OCI-LY1 (cell line): ENCODE results near the gene NCDN.
"Not testable (repeated sequence)": the region's sequence is repeated elsewhere in the genome, so short reads cannot be mapped to it uniquely, and the experiment has no call there.

Experiments
- H2AFZ ChIP-seq: fragments of 200-600 bp; sonication (generic), shearing (Covaris generic); 2 replicates; pipeline ENCODE4 v1.6.0; 2014; ENCODE audit warnings: antibody characterized with exemption, mild to moderate bottlenecking, low read length
- H3F3A ChIP-seq: fragments of 200-600 bp; sonication (generic), shearing (Covaris generic); 2 replicates; pipeline ENCODE4 v1.6.0; 2014; ENCODE audit warnings: mild to moderate bottlenecking, antibody characterized with exemption, low read length, moderate library complexity; ENCODE audit not compliant: insufficient read depth
- H3K27ac ChIP-seq: fragments of 200-600 bp; sonication (generic); 2 replicates; pipeline ENCODE4 v1.5.1; 2014; ENCODE audit warnings: low read length, mixed run types, mild to moderate bottlenecking, low read depth; ENCODE audit not compliant: poor library complexity, severe bottlenecking
- H3K27me3 ChIP-seq: fragments of 200-600 bp; sonication (generic); 2 replicates; pipeline ENCODE4 v1.6.0; 2014; ENCODE audit warnings: antibody characterized with exemption, mild to moderate bottlenecking, low read length, moderate library complexity; ENCODE audit not compliant: insufficient read depth
- H3K36me3 ChIP-seq: fragments of 200-600 bp; sonication (generic); 2 replicates; pipeline ENCODE4 v1.6.1; 2014; ENCODE audit warnings: mild to moderate bottlenecking, antibody characterized with exemption, low read length, moderate library complexity, mixed read lengths; ENCODE audit not compliant: insufficient read depth
- H3K4me1 ChIP-seq: fragments of 200-600 bp; sonication (generic); 2 replicates; pipeline ENCODE4 v1.5.1; 2014; ENCODE audit warnings: mild to moderate bottlenecking, low read length, moderate library complexity; ENCODE audit not compliant: insufficient read depth, severe bottlenecking
- H3K4me2 ChIP-seq: fragments of 200-600 bp; sonication (generic), shearing (Covaris generic); 2 replicates; pipeline ENCODE4 v1.6.1; 2014; ENCODE audit warnings: low read length
- H3K4me3 ChIP-seq: fragments of 200-600 bp; sonication (generic); 2 replicates; pipeline ENCODE4 v1.5.1; 2014; ENCODE audit warnings: low read length, low read depth, mild to moderate bottlenecking, mixed read lengths; ENCODE audit not compliant: poor library complexity, severe bottlenecking
- H3K79me2 ChIP-seq: fragments of 200-600 bp; shearing (Covaris generic); 2 replicates; pipeline ENCODE4 v1.6.1; 2016; ENCODE audit warnings: mixed run types, low read length, mixed read lengths; ENCODE audit not compliant: insufficient read depth
- H3K9ac ChIP-seq: fragments of 200-600 bp; sonication (generic), shearing (Covaris generic); 2 replicates; pipeline ENCODE4 v1.6.1; 2014; ENCODE audit warnings: mild to moderate bottlenecking, low read length, mixed read lengths
- H3K9me2 ChIP-seq: fragments of 200-600 bp; sonication (generic), shearing (Covaris generic); 2 replicates; pipeline ENCODE4 v1.6.1; 2014; ENCODE audit warnings: low read depth, mild to moderate bottlenecking, low read length, mixed read lengths
- H3K9me3 ChIP-seq: fragments of 200-600 bp; shearing (Covaris generic); 2 replicates; pipeline ENCODE4 v1.6.1; 2014; ENCODE audit warnings: low read length, mixed read lengths
- H4K20me1 ChIP-seq: fragments of 200-600 bp; sonication (generic), shearing (Covaris generic); 2 replicates; pipeline ENCODE4 v1.6.0; 2016; ENCODE audit warnings: mild to moderate bottlenecking, low read length; ENCODE audit not compliant: insufficient read depth
- CTCF ChIP-seq: fragments of 200-600 bp; sonication (generic), shearing (Covaris generic); IDR thresholded peaks from 2 replicates; pipeline ENCODE4 v1.5.1; 2017; ENCODE audit warnings: mild to moderate bottlenecking, antibody characterized with exemption, low read length, moderate library complexity, mixed read lengths
- EZH2 ChIP-seq: fragments of 200-600 bp; sonication (generic), shearing (Covaris generic); IDR thresholded peaks from 2 replicates; pipeline ENCODE4 v1.8.0; 2017; ENCODE audit warnings: borderline replicate concordance, mixed run types, mild to moderate bottlenecking, antibody characterized with exemption, low read length, moderate library complexity, mixed read lengths

The NCDN gene

GRCh38 chr1:35585281-35585680, 27.7 kb downstream of the NCDN start:
- Histone ChIP-seq H3K4me2 (no peak overlapping the region), H3K36me3 (no peaks in the 10 kb centered on the region), H3K9me3 (no peaks in the 10 kb centered on the region), H3K4me3 (no peak overlapping the region), H4K20me1 (no peaks in the 10 kb centered on the region), H2AFZ (no peak overlapping the region), H3K9me2 (no peaks in the 10 kb centered on the region), H3K9ac (no peak overlapping the region), H3K27ac (no peak overlapping the region), H3F3A (no peaks in the 10 kb centered on the region), H3K4me1 (peaks cover 11% of the 10 kb centered on the region), H3K27me3 (no peaks in the 10 kb centered on the region), H3K79me2 (no peaks in the 10 kb centered on the region)
- TF ChIP-seq EZH2 (no peak), CTCF (no peak)

- not testable (repeated sequence) for H3K27ac ChIP-seq, H3K9ac ChIP-seq, H3K9me2 ChIP-seq, H3K4me3 ChIP-seq, H3K4me1 ChIP-seq, H3K79me2 ChIP-seq, H3K4me2 ChIP-seq, H3K36me3 ChIP-seq, H2AFZ ChIP-seq, H3F3A ChIP-seq, H4K20me1 ChIP-seq, H3K9me3 ChIP-seq, H3K27me3 ChIP-seq
Observed at GRCh38 chr1:35585805-35586204, 28.2 kb downstream of the NCDN start.

- Histone ChIP-seq H3F3A (no peaks in the 10 kb centered on the region), H3K9me3 (no peaks in the 10 kb centered on the region), H3K27ac (no peak overlapping the region), H2AFZ (no peak overlapping the region), H3K4me3 (no peak overlapping the region), H3K9ac (no peak overlapping the region), H3K4me2 (no peak overlapping the region), H3K9me2 (no peaks in the 10 kb centered on the region), H3K27me3 (no peaks in the 10 kb centered on the region), H3K79me2 (no peaks in the 10 kb centered on the region), H3K36me3 (no peaks in the 10 kb centered on the region), H4K20me1 (no peaks in the 10 kb centered on the region), H3K4me1 (no peaks in the 10 kb centered on the region)
- no peak for TF ChIP-seq EZH2
- TF ChIP-seq CTCF, result no peak
Observed at GRCh38 chr1:35586808-35587207, 29.2 kb downstream of the NCDN start.

- no peak overlapping the region for H3K4me2 ChIP-seq
Observed at GRCh38 chr1:35587736-35588135, 30.1 kb downstream of the NCDN start.

More at GRCh38 chr1:35587736-35588135, 30.1 kb downstream of the NCDN start:
- H3K9ac ChIP-seq, result no peak overlapping the region
- H3F3A ChIP-seq, result no peaks in the 10 kb centered on the region
- H3K4me3 ChIP-seq, result no peak overlapping the region
- H3K27me3 ChIP-seq, result no peaks in the 10 kb centered on the region
- no peaks in the 10 kb centered on the region for H3K9me3 ChIP-seq
- no peaks in the 10 kb centered on the region for H3K36me3 ChIP-seq
- no peak overlapping the region for H2AFZ ChIP-seq
- H3K79me2 ChIP-seq, result no peaks in the 10 kb centered on the region
- no peaks in the 10 kb centered on the region for H3K9me2 ChIP-seq
- H3K4me1 ChIP-seq, result no peaks in the 10 kb centered on the region
- no peaks in the 10 kb centered on the region for H4K20me1 ChIP-seq
- TF ChIP-seq CTCF (no peak), EZH2 (no peak)
- no peak overlapping the region for H3K27ac ChIP-seq
